SH-SY5Y (cell line): ENCODE measurements around the gene IGF1R.

Experiments
- GATA2 ChIP-seq: IDR thresholded peaks from 2 replicates; pipeline ENCODE4 v1.6.1; 2011; ENCODE audit warnings: mild to moderate bottlenecking, low read depth, low read length
- GATA3 ChIP-seq: IDR thresholded peaks from 2 replicates; pipeline ENCODE4 v1.6.1; 2011; ENCODE audit warnings: low read depth, mild to moderate bottlenecking, low read length, moderate library complexity

- TF ChIP-seq GATA3 (no peak), GATA2 (no peak)
Observed at GRCh38 chr15:98883478-98883877, 235.1 kb downstream of the IGF1R start.
